Measurements from ENCODE around the gene RNF157. TPM values are rescaled to one million over a fixed set of nuclear protein-coding genes. Genes with fewer than 3 reads are reported as not detected.

RNF157 gene
- total RNA-seq, 1 donor from 2014 or later: 8.8 TPM

DNA sequence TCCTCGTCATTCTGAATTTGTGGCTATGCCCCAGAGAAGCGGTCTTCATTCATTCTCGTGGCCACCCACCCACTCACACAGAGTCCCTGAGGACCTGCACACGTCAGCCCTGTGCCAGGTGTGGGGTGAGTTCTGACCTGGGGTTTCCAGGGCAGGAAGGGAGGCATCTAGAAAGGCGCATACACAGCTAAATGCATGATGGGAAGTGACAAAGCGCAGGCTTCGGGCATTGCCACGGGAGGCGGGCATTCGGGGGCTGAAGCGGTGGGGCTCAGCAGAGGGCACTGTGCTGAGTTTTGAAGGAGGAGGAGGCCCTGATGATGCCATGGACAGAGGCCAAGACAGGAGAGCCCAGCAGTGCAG lies 35.8 kb upstream of the RNF157 start:
- Histone ChIP-seq H3K27me3 (no peaks in the 10 kb centered on the region), H3K4me1 (peaks cover 37% of the 10 kb centered on the region), H3K9me3 (no peaks in the 10 kb centered on the region), H3K36me3 (no peaks in the 10 kb centered on the region), H3K27ac (no peak overlapping the region), H3K4me3 (no peak overlapping the region)
- intact Hi-C loops (cut with DNase I): no loop called here
- TF ChIP-seq POLR2A (IDR thresholded peaks at IDR 0.05) (no peak), POLR2AphosphoS5 (IDR thresholded peaks at IDR 0.05; ENCODE audit: insufficient read depth in 1 of 2, low read depth in 1 of 2) (no peak)
- TF ChIP-seq, protein P1, sequence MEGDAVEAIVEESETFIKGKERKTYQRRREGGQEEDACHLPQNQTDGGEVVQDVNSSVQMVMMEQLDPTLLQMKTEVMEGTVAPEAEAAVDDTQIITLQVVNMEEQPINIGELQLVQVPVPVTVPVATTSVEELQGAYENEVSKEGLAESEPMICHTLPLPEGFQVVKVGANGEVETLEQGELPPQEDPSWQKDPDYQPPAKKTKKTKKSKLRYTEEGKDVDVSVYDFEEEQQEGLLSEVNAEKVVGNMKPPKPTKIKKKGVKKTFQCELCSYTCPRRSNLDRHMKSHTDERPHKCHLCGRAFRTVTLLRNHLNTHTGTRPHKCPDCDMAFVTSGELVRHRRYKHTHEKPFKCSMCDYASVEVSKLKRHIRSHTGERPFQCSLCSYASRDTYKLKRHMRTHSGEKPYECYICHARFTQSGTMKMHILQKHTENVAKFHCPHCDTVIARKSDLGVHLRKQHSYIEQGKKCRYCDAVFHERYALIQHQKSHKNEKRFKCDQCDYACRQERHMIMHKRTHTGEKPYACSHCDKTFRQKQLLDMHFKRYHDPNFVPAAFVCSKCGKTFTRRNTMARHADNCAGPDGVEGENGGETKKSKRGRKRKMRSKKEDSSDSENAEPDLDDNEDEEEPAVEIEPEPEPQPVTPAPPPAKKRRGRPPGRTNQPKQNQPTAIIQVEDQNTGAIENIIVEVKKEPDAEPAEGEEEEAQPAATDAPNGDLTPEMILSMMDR (IDR thresholded peaks at IDR 0.05): no peak
- DNase-seq (ENCODE audit: extremely low spot score in 2 of 2): no peak

DNA sequence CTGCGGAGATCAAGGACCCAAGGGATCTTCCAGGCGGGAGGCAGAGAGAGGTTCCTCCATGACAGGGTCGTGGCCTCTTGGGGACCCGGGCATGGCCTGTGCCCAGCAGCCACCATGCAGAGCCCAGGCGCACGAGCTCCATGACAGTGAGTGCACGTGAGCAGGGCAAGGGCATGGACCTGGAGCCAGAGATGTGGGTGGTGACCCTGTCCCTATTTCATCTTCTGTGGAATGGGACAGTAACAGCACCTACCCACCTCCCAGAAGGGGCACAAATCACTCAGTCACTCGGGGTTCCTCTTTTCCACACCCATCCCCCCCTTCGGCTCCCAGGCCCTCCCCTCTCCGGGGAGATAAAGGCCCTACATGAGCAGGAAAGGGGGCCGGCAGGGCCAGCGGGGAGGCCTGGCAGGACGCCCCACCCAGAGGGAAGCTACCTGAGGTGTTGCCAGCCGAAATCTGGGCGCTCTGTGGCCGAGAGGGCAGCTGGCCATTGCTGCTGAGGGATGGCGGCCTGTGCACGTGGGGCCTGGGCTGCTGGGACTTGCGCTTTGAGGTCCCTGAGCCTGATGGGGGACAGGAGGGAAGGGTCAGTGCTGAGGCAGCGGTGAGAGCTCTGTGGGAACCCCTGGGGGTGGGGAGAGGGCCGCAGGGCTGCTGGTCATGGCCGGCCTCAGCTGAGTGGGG lies 35.2 kb upstream of the RNF157 start:
- no peak for DNase-seq (ENCODE audit: extremely low spot score in 2 of 2)
- Histone ChIP-seq H3K27ac (no peak overlapping the region), H3K4me3 (no peak overlapping the region), H3K9me3 (no peaks in the 10 kb centered on the region), H3K27me3 (no peaks in the 10 kb centered on the region), H3K4me1 (peaks cover 42% of the 10 kb centered on the region), H3K36me3 (peaks cover 0 to 3% of the 10 kb centered on the region in 2 donors)
- intact Hi-C loops (cut with DNase I): no loop called here
- no peak for TF ChIP-seq POLR2A (IDR thresholded peaks at IDR 0.05)
- TF ChIP-seq, protein P1 (IDR thresholded peaks at IDR 0.05): no peak

DNA sequence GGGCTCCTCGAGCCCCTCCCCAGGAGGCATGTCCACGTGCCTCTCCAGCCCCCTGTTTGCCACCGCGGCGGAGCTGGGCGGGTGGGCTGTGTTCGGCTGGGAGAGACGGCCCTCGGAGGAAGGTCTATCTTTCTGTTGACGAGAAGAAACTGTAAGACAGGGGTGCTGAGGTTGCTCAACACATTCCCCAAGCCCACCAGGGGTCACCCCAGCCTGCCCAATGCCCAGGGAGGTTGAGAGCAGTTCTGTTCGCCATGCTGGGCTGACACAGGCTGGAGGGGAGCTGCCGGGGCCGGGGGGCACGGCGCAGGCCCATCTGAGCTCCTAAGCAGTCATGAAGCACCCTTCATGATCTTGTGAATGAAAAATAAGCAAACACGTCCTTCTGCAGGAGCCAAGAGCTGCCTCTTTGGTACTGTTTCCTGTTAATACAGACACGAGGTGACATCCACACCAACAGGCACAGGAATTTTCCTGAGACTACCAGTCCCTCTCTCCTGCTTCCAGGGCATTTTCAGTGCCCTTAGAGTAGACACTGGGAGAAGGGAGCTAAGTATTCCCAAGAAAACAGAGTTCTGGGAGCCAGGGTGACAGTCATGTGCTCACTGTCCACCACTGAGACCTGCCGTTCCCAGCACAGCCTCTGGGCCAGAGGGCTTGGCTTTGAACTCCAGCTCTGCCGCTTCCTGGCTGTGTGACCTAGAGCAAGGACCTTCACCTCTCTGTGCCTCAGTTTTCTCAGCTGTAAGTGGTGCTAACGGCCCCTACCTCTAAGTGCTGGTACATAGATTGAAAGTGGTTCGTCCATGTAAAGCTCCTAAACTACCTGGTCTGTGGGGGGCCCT lies 34.0 kb upstream of the RNF157 start:
- intact Hi-C loops (cut with DNase I): no loop called here

DNA sequence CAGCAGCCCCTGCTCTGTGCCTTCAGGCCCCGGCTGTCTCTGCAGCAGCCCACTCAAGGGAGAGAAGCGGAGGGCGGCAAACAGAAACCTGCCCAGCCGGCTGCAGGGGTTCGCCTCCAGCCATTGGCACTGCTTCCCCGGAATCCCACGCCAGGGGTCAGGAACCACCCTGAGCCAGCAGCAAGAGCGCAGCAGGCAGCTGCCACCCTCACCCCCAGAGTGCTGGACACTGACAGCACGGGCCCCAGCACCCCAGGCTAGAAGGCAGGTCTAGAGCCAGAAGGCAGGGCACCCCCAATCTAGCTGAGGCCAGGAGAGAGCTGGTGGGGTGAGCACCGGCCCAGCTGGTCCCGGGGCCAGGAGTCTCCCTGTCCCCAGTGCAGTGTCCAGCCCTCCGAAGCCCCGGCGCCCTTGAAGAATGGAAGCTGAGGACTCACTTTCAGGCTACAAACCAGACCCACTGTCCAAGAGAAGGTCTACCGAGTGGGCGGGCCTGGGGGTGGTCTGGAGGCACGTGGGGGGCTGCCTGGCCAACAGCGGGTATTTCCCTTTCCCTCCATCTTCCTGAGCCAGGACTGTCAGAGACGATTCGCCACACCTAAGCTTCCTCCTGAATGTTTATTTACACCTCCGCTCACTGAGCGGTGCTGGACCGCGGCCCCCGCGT lies 33.3 kb upstream of the RNF157 start:
- Histone ChIP-seq H3K36me3 (peaks cover 0 to 13% of the 10 kb centered on the region in 2 donors), H3K4me3 (no peak overlapping the region), H3K27ac (no peak overlapping the region), H3K9me3 (no peaks in the 10 kb centered on the region), H3K27me3 (no peaks in the 10 kb centered on the region), H3K4me1 (peaks cover 59% of the 10 kb centered on the region)
- intact Hi-C loops (cut with DNase I): no loop called here
- TF ChIP-seq POLR2AphosphoS5 (IDR thresholded peaks at IDR 0.05; ENCODE audit: insufficient read depth in 1 of 2, low read depth in 1 of 2) (no peak), POLR2A (IDR thresholded peaks at IDR 0.05) (no peak)
- TF ChIP-seq, protein P1 (IDR thresholded peaks at IDR 0.05): no peak
- no peak for DNase-seq (ENCODE audit: extremely low spot score in 2 of 2)

More for the DNA sequence above, 34.0 kb upstream of the RNF157 start:
- H3K4me1 ChIP-seq: peaks cover 51% of the 10 kb centered on the region
- DNase-seq (ENCODE audit: extremely low spot score in 2 of 2): no peak
- peaks cover 0 to 11% of the 10 kb centered on the region in 2 donors for H3K36me3 ChIP-seq
- no peaks in the 10 kb centered on the region for H3K9me3 ChIP-seq
- TF ChIP-seq POLR2A (IDR thresholded peaks at IDR 0.05) (no peak), POLR2AphosphoS5 (IDR thresholded peaks at IDR 0.05; ENCODE audit: insufficient read depth in 1 of 2, low read depth in 1 of 2) (no peak)
- TF ChIP-seq, protein P1 (IDR thresholded peaks at IDR 0.05): no peak
- H3K4me3 ChIP-seq: no peak overlapping the region
- H3K27ac ChIP-seq: no peak overlapping the region
- H3K27me3 ChIP-seq: no peaks in the 10 kb centered on the region
